MM.1S (cell line): Measurements from ENCODE around the gene LCN15.

Source experiments
- EZH2 ChIP-seq: fragments of 300-600 bp; sonication (generic); optimal IDR thresholded peaks from 2 replicates; pipeline ENCODE3; 2017; ENCODE audit warnings: low read depth, mild to moderate bottlenecking, antibody characterized with exemption, low read length, mixed read lengths
- EZH2phosphoT487 ChIP-seq: fragments of 300-600 bp; sonication (generic); IDR thresholded peaks from 2 replicates; pipeline ENCODE4 v1.6.1; 2018; ENCODE audit warnings: antibody characterized with exemption, low read length
- TF ChIP-seq, protein P1 (sequence below): fragments of 300-600 bp; sonication (generic); IDR thresholded peaks from 2 replicates; pipeline ENCODE4 v1.5.1; 2016; ENCODE audit warnings: antibody characterized with exemption, low read length, mixed read lengths

DNA sequence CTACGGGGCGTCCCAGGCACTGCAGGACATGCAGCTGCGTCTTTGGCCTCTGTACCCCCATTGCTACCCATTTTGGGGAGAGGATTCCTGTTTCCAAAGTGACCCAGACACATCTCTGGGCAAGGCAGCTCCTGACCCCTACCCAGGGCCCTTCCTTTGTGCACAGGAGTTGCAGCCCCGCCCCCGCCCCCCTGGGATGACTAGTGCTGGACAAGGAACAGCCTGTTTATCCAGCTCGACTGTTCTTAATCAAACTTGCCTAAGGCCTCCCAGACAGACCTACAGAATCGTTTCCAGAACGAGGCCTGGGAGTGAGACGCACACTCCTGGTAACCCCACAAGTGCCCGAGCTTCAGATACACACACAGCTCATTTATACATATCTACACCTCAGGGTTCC lies 38.7 kb downstream of the LCN15 start:
- TF ChIP-seq, protein P1, sequence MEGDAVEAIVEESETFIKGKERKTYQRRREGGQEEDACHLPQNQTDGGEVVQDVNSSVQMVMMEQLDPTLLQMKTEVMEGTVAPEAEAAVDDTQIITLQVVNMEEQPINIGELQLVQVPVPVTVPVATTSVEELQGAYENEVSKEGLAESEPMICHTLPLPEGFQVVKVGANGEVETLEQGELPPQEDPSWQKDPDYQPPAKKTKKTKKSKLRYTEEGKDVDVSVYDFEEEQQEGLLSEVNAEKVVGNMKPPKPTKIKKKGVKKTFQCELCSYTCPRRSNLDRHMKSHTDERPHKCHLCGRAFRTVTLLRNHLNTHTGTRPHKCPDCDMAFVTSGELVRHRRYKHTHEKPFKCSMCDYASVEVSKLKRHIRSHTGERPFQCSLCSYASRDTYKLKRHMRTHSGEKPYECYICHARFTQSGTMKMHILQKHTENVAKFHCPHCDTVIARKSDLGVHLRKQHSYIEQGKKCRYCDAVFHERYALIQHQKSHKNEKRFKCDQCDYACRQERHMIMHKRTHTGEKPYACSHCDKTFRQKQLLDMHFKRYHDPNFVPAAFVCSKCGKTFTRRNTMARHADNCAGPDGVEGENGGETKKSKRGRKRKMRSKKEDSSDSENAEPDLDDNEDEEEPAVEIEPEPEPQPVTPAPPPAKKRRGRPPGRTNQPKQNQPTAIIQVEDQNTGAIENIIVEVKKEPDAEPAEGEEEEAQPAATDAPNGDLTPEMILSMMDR, result no peak
- TF ChIP-seq EZH2, result no peak
- no peak for TF ChIP-seq EZH2phosphoT487
